DOHH2 (cell line): ENCODE data around the gene ZMIZ1.

Experiments used
- EZH2phosphoT487 ChIP-seq: fragments of 200-600 bp; sonication (generic); IDR thresholded peaks from 2 replicates; pipeline ENCODE4 v1.6.1; 2017; ENCODE audit warnings: borderline replicate concordance, mild to moderate bottlenecking, antibody characterized with exemption, low read length, moderate library complexity, mixed read lengths
- TF ChIP-seq, protein P1 (sequence below): fragments of 200-600 bp; sonication (generic); IDR thresholded peaks from one replicate; pipeline ENCODE4 v1.5.1; 2014; ENCODE audit warnings: antibody characterized with exemption, mild to moderate bottlenecking, low read depth, low read length; ENCODE audit not compliant: poor library complexity, severe bottlenecking

DNA sequence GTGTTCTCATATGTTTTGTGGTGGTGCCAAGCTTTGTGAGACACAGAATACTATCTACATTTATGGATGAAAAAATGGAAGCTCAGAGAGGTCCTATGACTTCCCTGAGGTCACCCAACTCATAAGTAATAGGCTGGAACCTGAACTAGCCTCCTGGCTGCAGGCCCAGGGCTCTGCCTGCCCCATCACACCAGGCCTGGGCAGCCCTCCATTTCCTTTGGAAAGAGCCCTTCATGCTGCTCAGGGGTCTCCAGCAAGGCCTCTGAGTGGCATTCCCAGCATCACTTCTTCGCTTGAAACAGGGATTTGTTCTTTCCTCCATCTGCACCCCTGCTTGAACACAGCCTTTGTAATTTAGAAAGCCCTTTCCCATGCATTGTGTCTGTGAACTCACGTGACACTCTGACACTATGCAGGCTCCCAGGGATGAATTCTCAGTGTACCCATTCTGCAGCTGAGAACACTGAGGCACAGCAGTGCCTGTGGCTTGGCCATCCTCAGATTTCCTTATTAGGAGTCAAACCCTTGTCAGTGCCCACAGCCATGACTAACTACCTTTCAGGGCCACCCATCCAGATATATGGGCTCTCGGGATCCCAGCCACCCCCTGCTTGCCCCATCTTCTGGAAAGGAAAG lies 150.7 kb downstream of the ZMIZ1 start:
- TF ChIP-seq, protein P1, sequence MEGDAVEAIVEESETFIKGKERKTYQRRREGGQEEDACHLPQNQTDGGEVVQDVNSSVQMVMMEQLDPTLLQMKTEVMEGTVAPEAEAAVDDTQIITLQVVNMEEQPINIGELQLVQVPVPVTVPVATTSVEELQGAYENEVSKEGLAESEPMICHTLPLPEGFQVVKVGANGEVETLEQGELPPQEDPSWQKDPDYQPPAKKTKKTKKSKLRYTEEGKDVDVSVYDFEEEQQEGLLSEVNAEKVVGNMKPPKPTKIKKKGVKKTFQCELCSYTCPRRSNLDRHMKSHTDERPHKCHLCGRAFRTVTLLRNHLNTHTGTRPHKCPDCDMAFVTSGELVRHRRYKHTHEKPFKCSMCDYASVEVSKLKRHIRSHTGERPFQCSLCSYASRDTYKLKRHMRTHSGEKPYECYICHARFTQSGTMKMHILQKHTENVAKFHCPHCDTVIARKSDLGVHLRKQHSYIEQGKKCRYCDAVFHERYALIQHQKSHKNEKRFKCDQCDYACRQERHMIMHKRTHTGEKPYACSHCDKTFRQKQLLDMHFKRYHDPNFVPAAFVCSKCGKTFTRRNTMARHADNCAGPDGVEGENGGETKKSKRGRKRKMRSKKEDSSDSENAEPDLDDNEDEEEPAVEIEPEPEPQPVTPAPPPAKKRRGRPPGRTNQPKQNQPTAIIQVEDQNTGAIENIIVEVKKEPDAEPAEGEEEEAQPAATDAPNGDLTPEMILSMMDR: no peak
- no peak for TF ChIP-seq EZH2phosphoT487
